Upper lobe of right lung (tissue), 1 donor: ENCODE results near the gene NUP214. TPM values are rescaled to one million over a fixed set of nuclear protein-coding genes. Genes with fewer than 3 reads are reported as not detected.

Source experiments
- ATAC-seq: fragments of 200-7000 bp; cut with Tn5 transposase; one replicate; pipeline ENCODE4 v1.9.1; 2020; ENCODE audit warnings: mild to moderate bottlenecking, moderate library complexity
- DNase-seq: peaks from one replicate; pipeline ENCODE4 v3.0.0-alpha.2; 2020
- H3K27ac ChIP-seq: fragments of 200-600 bp; one replicate; pipeline ENCODE4 v1.8.0; 2022
- H3K27me3 ChIP-seq: fragments of 200-600 bp; one replicate; pipeline ENCODE4 v1.8.0; 2022; ENCODE audit warnings: mild to moderate bottlenecking
- H3K36me3 ChIP-seq: fragments of 200-600 bp; one replicate; pipeline ENCODE4 v1.8.0; 2022
- H3K4me1 ChIP-seq: fragments of 200-600 bp; one replicate; pipeline ENCODE4 v1.8.0; 2022
- H3K4me3 ChIP-seq: fragments of 200-600 bp; one replicate; pipeline ENCODE4 v1.8.0; 2022; ENCODE audit warnings: mild to moderate bottlenecking
- H3K9me3 ChIP-seq: fragments of 200-600 bp; one replicate; pipeline ENCODE4 v1.8.0; 2022
- CTCF ChIP-seq: fragments of 200-600 bp; IDR thresholded peaks from one replicate; pipeline ENCODE4 v1.8.0; 2022; ENCODE audit warnings: antibody characterized with exemption
- intact Hi-C: fragments of 100-400 bp; cut with DNase I; formaldehyde crosslinking; loops from one replicate; pipeline ENCODE4 v1.11.0; 2022
- total RNA-seq: library from RNA; stranded (reverse); fragmentation: NEBNext Ultra II Directional; extraction: Animal tissue kit (Norgen Biotek cat#: 25700); gene quantifications from one replicate; pipeline ENCODE4 v1.2.1, GENCODE V29; 2021
- donor health status: DM: no; HTN: yes; CAD: no; lungs with severe emphysema.

Gene NUP214
- total RNA-seq, 1 donor from 2014 or later: 52.2 TPM

DNA sequence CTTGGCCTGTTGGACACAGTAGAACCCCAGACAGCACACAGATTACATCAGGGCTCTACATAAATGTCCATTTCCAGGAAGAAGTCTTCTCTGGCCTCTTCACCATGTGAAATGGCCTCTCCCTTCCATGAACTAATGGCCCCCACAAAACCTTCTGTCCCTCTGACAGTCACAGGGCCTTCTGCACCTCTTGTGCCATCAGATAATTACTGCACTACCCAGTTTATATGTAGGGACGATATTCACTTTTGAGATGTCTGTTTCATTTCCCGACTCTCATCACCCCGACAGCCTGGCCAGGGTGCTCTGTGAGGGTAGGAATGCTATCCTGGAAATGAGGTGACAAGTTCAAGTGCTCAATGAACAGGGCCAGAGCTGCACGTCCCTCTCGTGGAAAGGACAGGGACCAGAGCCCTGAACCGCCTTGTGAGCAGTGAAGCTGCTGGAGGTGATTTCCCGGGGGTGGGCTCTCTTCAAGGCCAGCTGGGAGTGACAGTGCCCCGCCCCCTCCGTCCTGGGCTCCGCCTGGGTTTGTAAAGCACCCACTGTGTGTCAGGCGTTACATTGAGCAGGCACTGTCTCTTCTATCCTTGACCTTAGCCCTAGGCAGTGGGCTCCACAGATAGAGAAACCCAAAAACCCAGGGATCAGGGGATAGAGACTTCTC lies 153.9 kb downstream of the NUP214 start:
- Histone ChIP-seq H3K36me3 (no peaks in the 10 kb centered on the region), H3K9me3 (no peaks in the 10 kb centered on the region), H3K27ac (no peak overlapping the region), H3K4me1 (no peaks in the 10 kb centered on the region), H3K27me3 (peaks cover 24% of the 10 kb centered on the region), H3K4me3 (no peak overlapping the region)
- TF ChIP-seq CTCF: no peak
- ATAC-seq (no peak), DNase-seq (no peak)
- intact Hi-C loops: no loop called here

- Histone ChIP-seq H3K9me3 (no peaks in the 10 kb centered on the region), H3K27me3 (peaks cover 24% of the 10 kb centered on the region), H3K4me1 (no peaks in the 10 kb centered on the region), H3K4me3 (no peak overlapping the region), H3K27ac (no peak overlapping the region), H3K36me3 (no peaks in the 10 kb centered on the region)
- no peak for TF ChIP-seq CTCF
- no peak for ATAC-seq
- no peak for DNase-seq
- intact Hi-C loops: no loop called here
Measured at GRCh38 chr9:131279863-131280570, 154.6 kb downstream of the NUP214 start.

DNA sequence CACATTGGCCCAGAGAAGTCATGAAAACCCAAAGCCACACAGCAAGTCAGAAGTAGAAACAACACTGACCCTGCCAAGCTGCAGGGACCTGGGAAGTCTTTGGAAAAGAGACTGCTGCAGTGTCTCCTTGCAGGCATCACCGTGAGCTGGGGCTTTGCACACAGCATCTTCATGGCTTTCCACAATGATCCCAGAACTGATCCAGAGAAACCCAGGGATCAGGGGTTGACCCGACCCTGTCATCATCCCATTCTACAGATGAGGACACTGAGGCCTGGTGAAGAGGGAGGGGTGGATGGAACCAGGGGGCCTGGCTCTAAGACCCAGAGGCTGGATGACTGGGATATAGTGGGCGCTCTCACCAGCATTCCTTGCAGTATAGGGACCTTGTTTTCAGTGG lies 155.3 kb downstream of the NUP214 start:
- no peak overlapping the region for H3K27ac ChIP-seq
- no peak for ATAC-seq
- no peak overlapping the region for H3K4me3 ChIP-seq
- H3K27me3 ChIP-seq: peaks cover 24% of the 10 kb centered on the region
- no peaks in the 10 kb centered on the region for H3K36me3 ChIP-seq
- no peaks in the 10 kb centered on the region for H3K9me3 ChIP-seq
- H3K4me1 ChIP-seq: no peaks in the 10 kb centered on the region
- TF ChIP-seq CTCF: no peak
- DNase-seq: no peak
- intact Hi-C loops: no loop called here

DNA sequence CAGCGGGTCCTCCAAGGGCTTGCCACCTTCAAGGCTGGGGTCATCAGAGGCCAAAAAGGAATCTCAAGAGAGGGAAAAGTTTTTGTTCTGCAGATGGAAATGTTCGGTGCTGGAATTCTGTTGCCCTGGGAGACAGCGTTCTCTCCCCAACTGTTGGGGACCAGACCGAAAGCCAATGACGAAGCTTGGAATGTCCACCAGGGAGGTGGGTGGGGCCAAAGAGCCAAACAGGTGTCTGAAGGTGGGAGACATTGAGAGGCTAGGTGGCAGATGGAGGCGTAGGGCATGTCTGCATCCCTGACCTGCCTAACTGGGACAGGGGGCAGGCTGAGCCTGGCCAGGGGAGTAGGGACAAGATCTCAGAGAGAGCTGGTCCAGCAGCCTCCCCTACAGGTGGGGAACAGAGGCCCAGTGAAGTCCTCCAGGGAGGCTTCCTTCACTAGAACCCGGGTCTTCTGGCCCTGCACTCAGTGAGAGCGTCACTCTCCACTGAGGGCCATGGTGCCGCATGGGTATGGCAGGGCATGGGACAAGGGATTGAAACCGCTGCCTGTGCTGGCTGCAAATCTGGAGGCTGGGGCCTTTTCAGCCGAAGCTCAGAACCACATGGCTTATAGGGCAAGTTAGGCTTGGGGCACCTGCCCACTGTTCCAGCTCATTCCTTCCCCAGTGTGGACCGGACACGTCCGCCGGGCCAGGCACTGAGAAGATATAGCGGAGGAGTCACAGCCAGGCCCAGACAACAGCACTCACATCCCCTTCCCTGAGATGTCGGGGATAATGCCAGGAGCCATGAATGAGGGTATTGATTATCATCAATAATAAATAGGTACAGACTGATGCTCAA lies 156.0 kb downstream of the NUP214 start:
- Histone ChIP-seq H3K27me3 (peaks cover 24% of the 10 kb centered on the region), H3K4me3 (no peak overlapping the region), H3K4me1 (no peaks in the 10 kb centered on the region), H3K9me3 (no peaks in the 10 kb centered on the region), H3K27ac (no peak overlapping the region), H3K36me3 (no peaks in the 10 kb centered on the region)
- DNase-seq (no peak), ATAC-seq (no peak)
- intact Hi-C loops: no loop called here
- TF ChIP-seq CTCF: no peak

DNA sequence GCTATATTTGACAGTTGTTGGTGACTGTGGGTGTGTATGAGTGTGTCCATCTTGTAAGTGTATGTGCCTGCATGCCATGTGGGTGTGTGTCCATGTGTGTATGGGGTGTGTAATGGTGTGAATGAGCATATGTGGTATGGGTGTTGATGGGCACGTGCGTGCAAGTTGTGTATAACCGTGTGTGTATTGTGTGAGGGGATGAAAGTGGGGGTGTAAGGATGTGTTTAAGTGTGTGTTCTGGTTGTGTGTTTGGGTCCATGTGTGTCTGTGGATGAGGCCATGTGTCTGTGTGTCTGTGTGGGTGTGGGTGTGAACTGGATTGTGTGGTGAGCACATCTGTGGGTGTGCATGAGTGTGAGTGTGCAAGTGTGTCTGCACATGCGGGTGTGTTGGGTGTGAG lies 156.8 kb downstream of the NUP214 start:
- no peaks in the 10 kb centered on the region for H3K9me3 ChIP-seq
- H3K4me1 ChIP-seq: no peaks in the 10 kb centered on the region
- no peak overlapping the region for H3K4me3 ChIP-seq
- TF ChIP-seq CTCF: no peak
- DNase-seq: no peak
- no peak overlapping the region for H3K27ac ChIP-seq
- intact Hi-C loops: no loop called here
- H3K36me3 ChIP-seq: no peaks in the 10 kb centered on the region
- peaks cover 24% of the 10 kb centered on the region for H3K27me3 ChIP-seq
- no peak for ATAC-seq
